ENCODE data around the gene RPL13A. TPM values are rescaled to one million over a fixed set of nuclear protein-coding genes. Genes with fewer than 3 reads are reported as not detected.

RPL13A gene
- total RNA-seq, 2 donors from 2014 or later = 1,758 to 2,456 TPM

DNA sequence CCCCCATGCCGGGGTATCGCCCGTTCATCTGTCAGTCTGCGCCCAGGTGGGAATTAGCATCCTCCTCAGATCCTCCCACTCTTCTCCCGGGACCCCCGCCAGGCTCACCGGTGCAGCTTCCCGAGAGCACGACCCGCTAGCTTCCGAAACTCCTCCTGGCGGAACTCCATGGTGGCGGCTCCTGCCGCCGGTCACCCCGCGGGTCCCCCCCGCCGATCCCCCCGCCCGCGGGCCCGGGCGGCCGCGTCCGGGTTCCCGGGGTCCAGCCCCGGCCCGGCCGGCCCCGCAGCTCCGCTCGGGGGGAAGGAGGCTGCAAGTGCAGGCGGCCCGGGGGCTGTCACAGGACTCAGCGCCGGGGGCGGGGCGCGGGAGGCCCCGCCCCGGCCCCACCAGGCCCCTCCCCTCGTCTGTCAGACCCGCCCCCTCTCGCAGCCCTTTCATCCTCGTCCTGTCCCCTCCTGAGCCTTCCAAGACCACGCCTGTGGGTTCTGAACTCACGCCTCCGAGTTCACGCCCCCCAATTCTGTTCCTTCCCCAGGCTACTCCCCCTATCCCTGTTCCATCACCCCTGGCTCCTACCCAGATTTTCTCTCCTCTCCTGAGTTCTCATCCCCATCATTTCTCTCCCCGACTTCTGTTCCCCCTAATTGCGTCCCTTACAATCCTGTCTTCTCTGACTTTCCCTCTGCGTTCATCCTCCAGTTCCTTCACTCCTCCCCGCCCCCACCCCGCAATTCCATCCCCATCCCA, 46.0 kb upstream of the RPL13A start, which contains the start of gene SLC17A7:
Gene SLC17A7, minus strand, starts transcription at position 318 of the 750 bp plus-strand sequence. Its CDS starts 148 bp downstream, at position 170.
- intact Hi-C loops (cut with DNase I) = loop anchor here (5.0 kb wide), 1 partner anchor 49 kb away; no protein-coding TSS in a partner anchor
- ATAC-seq (no peak), DNase-seq (peak in 2 of 4 donors; percentile 32 to 50)
- no peaks in the 10 kb centered on the region for H3K9me3 ChIP-seq
- H3K27ac ChIP-seq = no peak within 1 kb of the TSS
- H3K4me3 ChIP-seq = no peak within 1 kb of the TSS
- H3K4me1 ChIP-seq = peaks cover 15% of the 10 kb centered on the region
- H3K27me3 ChIP-seq = peaks cover 0 to 37% of the 10 kb centered on the region in 2 donors
- TF ChIP-seq, protein P1, sequence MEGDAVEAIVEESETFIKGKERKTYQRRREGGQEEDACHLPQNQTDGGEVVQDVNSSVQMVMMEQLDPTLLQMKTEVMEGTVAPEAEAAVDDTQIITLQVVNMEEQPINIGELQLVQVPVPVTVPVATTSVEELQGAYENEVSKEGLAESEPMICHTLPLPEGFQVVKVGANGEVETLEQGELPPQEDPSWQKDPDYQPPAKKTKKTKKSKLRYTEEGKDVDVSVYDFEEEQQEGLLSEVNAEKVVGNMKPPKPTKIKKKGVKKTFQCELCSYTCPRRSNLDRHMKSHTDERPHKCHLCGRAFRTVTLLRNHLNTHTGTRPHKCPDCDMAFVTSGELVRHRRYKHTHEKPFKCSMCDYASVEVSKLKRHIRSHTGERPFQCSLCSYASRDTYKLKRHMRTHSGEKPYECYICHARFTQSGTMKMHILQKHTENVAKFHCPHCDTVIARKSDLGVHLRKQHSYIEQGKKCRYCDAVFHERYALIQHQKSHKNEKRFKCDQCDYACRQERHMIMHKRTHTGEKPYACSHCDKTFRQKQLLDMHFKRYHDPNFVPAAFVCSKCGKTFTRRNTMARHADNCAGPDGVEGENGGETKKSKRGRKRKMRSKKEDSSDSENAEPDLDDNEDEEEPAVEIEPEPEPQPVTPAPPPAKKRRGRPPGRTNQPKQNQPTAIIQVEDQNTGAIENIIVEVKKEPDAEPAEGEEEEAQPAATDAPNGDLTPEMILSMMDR (IDR thresholded peaks at IDR 0.05) = no peak
- TF ChIP-seq POLR2A (IDR thresholded peaks at IDR 0.05) = no peak
- 6 to 9% methylated on average over 17 to 33 of the region's 56 CpGs for WGBS, 2 donors
- H3K36me3 ChIP-seq (replicated peaks in 1 of 2; ENCODE audit: insufficient read depth in 1 of 2, low read depth in 2 of 2) = no peaks in the 10 kb centered on the region

DNA sequence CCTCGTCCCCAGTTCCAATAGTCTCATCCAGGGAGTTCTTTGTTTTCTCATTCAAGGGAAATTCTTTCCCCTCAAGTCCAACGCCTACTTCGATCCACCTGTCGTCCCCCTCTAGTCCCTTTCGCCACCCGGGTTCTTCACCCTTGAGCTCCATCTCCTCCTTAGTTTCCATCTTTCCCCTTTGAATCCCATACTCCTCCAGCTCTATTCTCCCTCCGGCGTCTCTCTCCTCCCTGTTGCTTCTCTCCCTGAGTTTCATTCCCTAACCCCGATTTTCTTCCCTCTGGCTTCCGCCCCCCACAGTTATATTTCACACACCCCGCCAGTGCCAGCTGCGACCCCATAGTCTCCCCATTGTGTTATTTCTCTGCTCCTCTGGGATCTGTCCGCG, 45.5 kb upstream of the RPL13A start:
- 15 to 23% methylated on average over 14 of the region's 14 CpGs for WGBS, 2 donors
- Histone ChIP-seq H3K36me3 (replicated peaks in 1 of 2; ENCODE audit: insufficient read depth in 1 of 2, low read depth in 2 of 2) (no peaks in the 10 kb centered on the region), H3K27ac (no peak overlapping the region), H3K27me3 (peaks cover 0 to 32% of the 10 kb centered on the region in 2 donors), H3K4me3 (no peak overlapping the region), H3K4me1 (peaks cover 15% of the 10 kb centered on the region), H3K9me3 (no peaks in the 10 kb centered on the region)
- DNase-seq (no peak), ATAC-seq (no peak)
- TF ChIP-seq, protein P1 (IDR thresholded peaks at IDR 0.05) = no peak
- no peak for TF ChIP-seq POLR2A (IDR thresholded peaks at IDR 0.05)
- intact Hi-C loops (cut with DNase I) = loop anchor here (5.0 kb wide), 1 partner anchor 50 kb away; no protein-coding TSS in a partner anchor

DNA sequence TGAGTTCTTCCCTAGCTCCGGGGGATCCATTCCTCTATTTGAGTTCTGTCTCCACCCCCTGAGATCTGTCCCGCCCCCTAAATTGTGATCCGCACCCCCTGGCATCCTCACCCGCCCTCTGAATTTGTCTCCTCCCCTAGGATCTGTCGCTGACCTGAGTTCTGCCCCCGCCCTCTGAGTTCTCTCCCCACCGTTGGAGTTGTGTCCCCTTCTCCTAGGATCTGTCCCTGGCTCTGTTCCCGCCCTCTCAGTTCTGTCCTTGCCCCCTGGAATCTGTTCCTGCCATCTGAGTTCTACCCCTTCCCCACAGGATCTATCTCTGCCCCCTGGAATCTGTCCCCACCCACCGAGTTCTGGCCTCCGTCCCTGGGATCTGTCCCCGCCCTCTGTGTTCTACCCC, 45.1 kb upstream of the RPL13A start:
- no peak overlapping the region for H3K27ac ChIP-seq
- no peak for ATAC-seq

DNA sequence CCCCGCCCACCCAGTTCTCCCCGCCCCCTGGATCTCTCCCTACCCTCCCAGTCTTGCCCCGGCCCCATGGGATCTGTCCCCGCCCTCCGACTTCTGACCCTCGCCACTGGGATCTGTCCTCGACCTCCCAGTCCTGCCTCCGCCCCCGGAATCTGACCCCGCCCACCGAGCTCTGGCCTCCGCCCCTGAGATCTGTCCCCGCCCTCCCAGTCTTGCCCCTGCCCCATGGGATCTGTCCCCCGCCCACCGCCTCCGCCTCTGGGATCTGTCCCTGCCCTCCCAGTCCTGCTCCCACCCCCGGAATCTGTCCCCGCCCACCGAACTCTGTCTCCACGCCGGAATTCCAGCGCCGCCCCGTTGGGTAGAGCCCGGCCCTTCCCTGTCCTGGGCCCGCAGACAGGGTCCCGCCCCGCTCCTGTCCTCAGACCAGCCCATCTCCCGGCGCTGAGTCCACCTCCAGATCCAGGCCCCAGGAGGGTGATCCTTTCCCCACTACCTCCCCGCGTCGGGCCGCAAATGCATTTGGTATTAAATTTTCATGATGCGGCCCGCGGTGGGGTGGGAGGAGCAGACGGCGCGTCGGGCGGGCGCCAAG, 44.5 kb upstream of the RPL13A start:
- TF ChIP-seq, protein P1 (IDR thresholded peaks at IDR 0.05) = no peak
- no peak for TF ChIP-seq POLR2A (IDR thresholded peaks at IDR 0.05)
- Histone ChIP-seq H3K9me3 (no peaks in the 10 kb centered on the region), H3K4me1 (peaks cover 15% of the 10 kb centered on the region), H3K4me3 (peak overlapping the region; percentile 20 to 25), H3K36me3 (replicated peaks in 1 of 2; ENCODE audit: insufficient read depth in 1 of 2, low read depth in 2 of 2) (no peaks in the 10 kb centered on the region), H3K27me3 (peaks cover 0 to 30% of the 10 kb centered on the region in 2 donors), H3K27ac (peak overlapping the region in 3 of 4 donors; percentile 28 to 73 (median 59))
- intact Hi-C loops (cut with DNase I) = loop anchor here (5.0 kb wide), 1 partner anchor 51 kb away; no protein-coding TSS in a partner anchor
- DNase-seq = peak; percentile 90 to 95 (median 93)
- WGBS, 2 donors = 1 to 3% methylated on average over 29 to 43 of the region's 43 CpGs
- peak; percentile 66 for ATAC-seq

More for the DNA sequence above, 45.1 kb upstream of the RPL13A start:
- Histone ChIP-seq H3K9me3 (no peaks in the 10 kb centered on the region), H3K36me3 (replicated peaks in 1 of 2; ENCODE audit: insufficient read depth in 1 of 2, low read depth in 2 of 2) (no peaks in the 10 kb centered on the region), H3K27me3 (peaks cover 0 to 30% of the 10 kb centered on the region in 2 donors), H3K4me1 (peaks cover 15% of the 10 kb centered on the region), H3K4me3 (no peak overlapping the region)
- 1 to 5% methylated on average over 11 of the region's 11 CpGs for WGBS, 2 donors
- DNase-seq = peak in 2 of 4 donors; percentile 29 to 34
- TF ChIP-seq, protein P1 (IDR thresholded peaks at IDR 0.05) = no peak
- no peak for TF ChIP-seq POLR2A (IDR thresholded peaks at IDR 0.05)
- intact Hi-C loops (cut with DNase I) = loop anchor here (5.0 kb wide), 1 partner anchor 50 kb away; no protein-coding TSS in a partner anchor

All from body of pancreas (tissue), 4 donors.